RWPE1 (cell line): ENCODE measurements around the gene ATP8A2.

Experiments used
- CTCF ChIA-PET: fragments of 350-600 bp; sonication (Branson Sonifier 250); formaldehyde crosslinking; extraction: SDS; loops from one replicate; lab custom pipeline; 2021; lab: Yijun Ruan, JAX
- POLR2A ChIA-PET: fragments of 400-600 bp; formaldehyde crosslinking; extraction: SDS; loops from one replicate; lab custom pipeline; 2020; ENCODE audit warnings: antibody characterized with exemption; ENCODE audit not compliant: low non-redundant PET; lab: Yijun Ruan, JAX
- DNase-seq: peaks from one replicate; pipeline ENCODE4 v3.0.0; 2012; ENCODE audit warnings: low spot score
- H3K27ac ChIP-seq: fragments of 450-650 bp; 2 replicates; pipeline ENCODE4 v1.5.1; 2017
- CTCF ChIP-seq: fragments of 450-650 bp; conservative IDR thresholded peaks from 2 replicates; pipeline ENCODE4 v1.5.1; 2017; ENCODE audit warnings: low read depth, mild to moderate bottlenecking

Gene ATP8A2

GRCh38 chr13:25802579-25802978 lies 430.8 kb downstream of the ATP8A2 start:
- no peak for TF ChIP-seq CTCF
- no peak for DNase-seq
- POLR2A ChIA-PET, result no interaction called here
- CTCF ChIA-PET, result no interaction called here
- H3K27ac ChIP-seq, result no peak overlapping the region

GRCh38 chr13:25803641-25804040 lies 431.9 kb downstream of the ATP8A2 start:
- H3K27ac ChIP-seq, result no peak overlapping the region
- CTCF ChIA-PET, result interaction anchor here (0.6 kb wide), 1 partner anchor 34 kb away, joined by 4 read pairs; no protein-coding TSS in a partner anchor
- TF ChIP-seq CTCF, result no peak
- no peak for DNase-seq
- POLR2A ChIA-PET, result no interaction called here

- H3K27ac ChIP-seq, result no peak overlapping the region
- no peak for DNase-seq
- CTCF ChIA-PET, result no interaction called here
- TF ChIP-seq CTCF, result no peak
- POLR2A ChIA-PET, result no interaction called here
These were observed 434.6 kb downstream of the ATP8A2 start for GRCh38 chr13:25806264-25806974.

- ChIA-PET CTCF (interaction anchor here (0.7 kb wide), 1 partner anchor 216 kb away, joined by 3 read pairs; no protein-coding TSS in a partner anchor), POLR2A (no interaction called here)
- no peak for TF ChIP-seq CTCF
- no peak for DNase-seq
- no peak overlapping the region for H3K27ac ChIP-seq
These were observed 435.8 kb downstream of the ATP8A2 start for GRCh38 chr13:25807562-25807961.

- ChIA-PET CTCF (no interaction called here), POLR2A (no interaction called here)
- no peak overlapping the region for H3K27ac ChIP-seq
- DNase-seq, result no peak
- no peak for TF ChIP-seq CTCF
These were observed 439.7 kb downstream of the ATP8A2 start for GRCh38 chr13:25811506-25811905.

- DNase-seq, result no peak
- ChIA-PET CTCF (no interaction called here), POLR2A (no interaction called here)
- H3K27ac ChIP-seq, result no peak overlapping the region
- no peak for TF ChIP-seq CTCF
These were observed 444.5 kb downstream of the ATP8A2 start for GRCh38 chr13:25816239-25816638.
